Immature natural killer cell (primary cell): ENCODE measurements around the gene INAFM2. TPM values are rescaled to one million over a fixed set of nuclear protein-coding genes. Genes with fewer than 3 reads are reported as not detected.
A peak's percentile ranks its signal among the peaks of the same experiment; 100 is the strongest.

Experiments used
- DNase-seq, 3 donors: peaks; one replicate each; pipeline ENCODE4 v3.0.0; 2022; ENCODE audit warnings: mixed read lengths in 1 of 3
- H3K27ac Mint-ChIP-seq, 6 donors: one replicate each; pipeline ENCODE4 v1.8.0; 2020; ENCODE audit warnings: mixed read lengths in 6 of 6, mild to moderate bottlenecking in 5 of 6, inconsistent platforms in 4 of 6, moderate library complexity in 3 of 6
- H3K27me3 Mint-ChIP-seq, 3 donors: one replicate each; pipeline ENCODE4 v1.8.0; 2020 to 2021; ENCODE audit warnings: low read depth in 3 of 3, mild to moderate bottlenecking in 3 of 3, mixed read lengths in 3 of 3, moderate library complexity in 3 of 3, inconsistent platforms in 1 of 3
- H3K36me3 Mint-ChIP-seq, 3 donors: one replicate each; pipeline ENCODE4 v1.8.0; 2020; ENCODE audit warnings: mixed read lengths in 3 of 3, inconsistent platforms in 2 of 3, mild to moderate bottlenecking in 2 of 3
- H3K4me1 Mint-ChIP-seq, 2 donors: one replicate each; pipeline ENCODE4 v1.8.0; 2020; ENCODE audit warnings: inconsistent platforms in 2 of 2, mild to moderate bottlenecking in 2 of 2, mixed read lengths in 2 of 2, moderate library complexity in 1 of 2
- H3K4me3 Mint-ChIP-seq, 5 donors: one replicate each; pipeline ENCODE4 v1.8.0; 2020; ENCODE audit warnings: mild to moderate bottlenecking in 5 of 5, mixed read lengths in 5 of 5, inconsistent platforms in 3 of 5, moderate library complexity in 3 of 5
- H3K9me3 Mint-ChIP-seq, 6 donors: one replicate each; pipeline ENCODE4 v1.8.0; 2020; ENCODE audit warnings: mild to moderate bottlenecking in 6 of 6, mixed read lengths in 6 of 6, inconsistent platforms in 4 of 6, moderate library complexity in 3 of 6
- polyA plus RNA-seq, 3 donors: library from polyadenylated mRNA; unstranded; fragments of 300-500 nt; fragmentation: Illumina TruSeq; gene quantifications; one replicate each; pipeline ENCODE4 v1.2.3, GENCODE V29; 2021

Gene INAFM2
- polyA plus RNA-seq, 3 donors from 2014 or later = 3.2 to 3.5 (median 3.2) TPM

DNA sequence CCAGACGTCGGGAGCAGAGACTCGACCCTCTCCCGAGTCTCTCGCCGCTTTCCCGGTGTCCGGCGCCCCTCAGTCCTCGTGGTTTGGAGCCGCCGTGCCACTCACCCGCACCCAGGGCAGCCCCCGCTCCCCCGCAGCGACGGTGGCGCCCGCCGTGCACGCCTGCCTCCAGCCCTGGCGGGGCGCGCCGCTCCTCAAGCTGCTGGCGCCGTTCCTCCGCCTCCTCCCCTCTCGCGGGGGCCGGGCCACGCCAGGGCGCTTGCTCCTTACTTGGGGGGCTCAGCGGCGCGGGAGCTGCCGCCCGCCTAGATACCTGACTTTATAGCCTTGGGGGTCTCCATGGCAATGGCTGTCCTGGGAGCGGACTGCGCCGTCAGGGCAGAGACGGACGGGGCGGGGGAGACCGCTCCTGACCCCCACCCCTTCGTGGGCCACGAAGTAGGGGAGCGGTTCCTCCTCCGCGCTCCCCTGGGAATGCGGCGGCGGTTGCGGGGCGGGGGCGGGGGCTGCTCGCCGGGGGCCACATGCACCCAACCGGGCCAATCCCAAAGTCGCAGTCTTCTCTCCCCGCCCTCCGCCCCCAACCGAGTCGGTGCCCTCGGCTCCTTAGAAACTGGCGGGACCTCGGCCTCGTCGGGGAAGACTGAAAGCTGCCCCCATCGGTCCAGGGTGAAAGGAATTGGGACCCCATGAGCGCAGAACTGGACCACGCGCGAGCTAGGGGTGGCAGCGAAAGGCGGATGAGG, 40.5 kb upstream of the INAFM2 start, which contains the start of gene ANKRD63:
Gene ANKRD63, minus strand, starts transcription at position 196 of the 746 bp plus-strand sequence. CDS start 478 bp downstream, outside the sequence.
- Mint-ChIP-seq H3K27me3 (peaks cover 0 to 11% (median 11%) of the 10 kb centered on the region in 3 donors), H3K4me1 (peaks cover 6 to 8% of the 10 kb centered on the region in 2 donors), H3K9me3 (no peaks in the 10 kb centered on the region), H3K27ac (no peak within 1 kb of the TSS), H3K4me3 (peak within 1 kb of the TSS; percentile 35 to 71 (median 54)), H3K36me3 (no peaks in the 10 kb centered on the region)
- DNase-seq = peak; percentile 25 to 32 (median 30)

- no peak overlapping the region for H3K27ac Mint-ChIP-seq
- H3K9me3 Mint-ChIP-seq = no peaks in the 10 kb centered on the region
- H3K27me3 Mint-ChIP-seq = peaks cover 0 to 8% (median 8%) of the 10 kb centered on the region in 3 donors
- DNase-seq = no peak
- H3K4me1 Mint-ChIP-seq = peaks cover 0 to 8% of the 10 kb centered on the region in 2 donors
- H3K4me3 Mint-ChIP-seq = peak overlapping the region in 4 of 5 donors; percentile 9 to 51 (median 32)
- H3K36me3 Mint-ChIP-seq = no peaks in the 10 kb centered on the region
These were observed 39.7 kb upstream of the INAFM2 start for GRCh38 chr15:40283615-40284300.

GRCh38 chr15:40285151-40285550, 38.3 kb upstream of the INAFM2 start:
- H3K4me1 Mint-ChIP-seq = peaks cover 0 to 4% of the 10 kb centered on the region in 2 donors

GRCh38 chr15:40285554-40286011, 37.9 kb upstream of the INAFM2 start:
- peaks cover 0 to 6% (median 0%) of the 10 kb centered on the region in 3 donors for H3K36me3 Mint-ChIP-seq
- H3K9me3 Mint-ChIP-seq = no peaks in the 10 kb centered on the region
- DNase-seq = no peak
- H3K4me3 Mint-ChIP-seq = no peak overlapping the region
- peak overlapping the region in 5 of 6 donors; percentile 26 to 61 (median 36) for H3K27ac Mint-ChIP-seq
- H3K4me1 Mint-ChIP-seq = peaks cover 0 to 4% of the 10 kb centered on the region in 2 donors
- peaks cover 0 to 4% (median 3%) of the 10 kb centered on the region in 3 donors for H3K27me3 Mint-ChIP-seq

More at GRCh38 chr15:40285151-40285550, 38.3 kb upstream of the INAFM2 start:
- Mint-ChIP-seq H3K27me3 (peaks cover 0 to 4% (median 4%) of the 10 kb centered on the region in 3 donors), H3K36me3 (peaks cover 0 to 6% (median 0%) of the 10 kb centered on the region in 3 donors), H3K9me3 (no peaks in the 10 kb centered on the region), H3K27ac (peak overlapping the region in 4 of 6 donors; percentile 7 to 61 (median 27)), H3K4me3 (peak overlapping the region in 1 of 5 donors; percentile 41)
- no peak for DNase-seq

DNA sequence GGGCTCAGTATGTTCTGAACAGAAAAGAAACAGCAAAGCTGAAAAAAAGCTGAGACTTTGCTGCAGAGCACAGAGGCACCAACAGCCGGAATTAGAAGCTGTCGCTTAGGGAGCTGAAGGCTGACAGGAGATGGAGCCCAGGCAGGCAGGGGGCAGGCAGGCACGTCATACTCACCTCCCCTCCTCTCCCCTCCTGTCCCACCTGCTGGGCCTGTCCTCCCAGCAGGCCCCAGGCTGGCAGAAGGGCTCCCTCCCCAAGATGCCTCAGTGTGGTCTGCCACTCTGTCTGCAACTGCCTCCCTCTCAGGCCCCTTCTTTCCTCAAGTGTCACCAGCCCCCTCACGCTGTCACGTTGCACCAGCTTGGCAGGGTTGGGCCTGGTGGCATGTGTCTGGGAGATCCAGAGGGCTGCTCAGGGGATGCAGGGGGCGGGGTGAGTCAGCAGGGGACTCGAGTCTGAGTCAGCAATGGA, 37.4 kb upstream of the INAFM2 start:
- H3K27ac Mint-ChIP-seq = peak overlapping the region in 1 of 6 donors; percentile 61
- H3K4me1 Mint-ChIP-seq = peaks cover 0 to 3% of the 10 kb centered on the region in 2 donors
- H3K36me3 Mint-ChIP-seq = peaks cover 0 to 6% (median 0%) of the 10 kb centered on the region in 3 donors
- no peak for DNase-seq
- peaks cover 0 to 4% (median 0%) of the 10 kb centered on the region in 3 donors for H3K27me3 Mint-ChIP-seq
- H3K9me3 Mint-ChIP-seq = no peaks in the 10 kb centered on the region
- H3K4me3 Mint-ChIP-seq = no peak overlapping the region

- DNase-seq = no peak
- H3K9me3 Mint-ChIP-seq = no peaks in the 10 kb centered on the region
- H3K27ac Mint-ChIP-seq = no peak overlapping the region
- H3K4me1 Mint-ChIP-seq = peaks cover 0 to 2% of the 10 kb centered on the region in 2 donors
- H3K36me3 Mint-ChIP-seq = peaks cover 0 to 6% (median 0%) of the 10 kb centered on the region in 3 donors
- H3K27me3 Mint-ChIP-seq = peaks cover 0 to 4% (median 0%) of the 10 kb centered on the region in 3 donors
- H3K4me3 Mint-ChIP-seq = no peak overlapping the region
These were observed 36.7 kb upstream of the INAFM2 start for GRCh38 chr15:40286794-40287193.

DNA sequence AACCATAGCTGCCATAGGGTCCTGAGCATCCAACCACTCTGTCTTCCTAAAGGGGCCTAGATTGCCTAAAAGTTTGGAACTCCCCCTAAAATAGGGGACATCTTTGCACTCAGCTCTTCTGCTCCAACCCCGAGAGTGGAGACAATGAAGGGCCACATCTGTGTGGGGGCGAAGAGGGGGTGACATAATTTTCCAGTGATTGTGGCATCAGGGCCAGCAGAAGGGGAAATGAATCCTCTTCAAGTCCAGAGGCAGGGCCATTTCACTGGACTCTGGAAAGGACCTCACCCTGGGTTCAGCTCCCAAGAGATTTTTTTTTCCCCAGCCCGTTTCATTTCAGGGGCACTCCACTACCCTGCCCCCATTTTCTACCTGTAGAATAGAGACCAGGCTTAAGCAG, 36.0 kb upstream of the INAFM2 start:
- Mint-ChIP-seq H3K27me3 (peaks cover 0 to 4% (median 0%) of the 10 kb centered on the region in 3 donors), H3K27ac (peak overlapping the region in 2 of 6 donors; percentile 48 to 61)

DNA sequence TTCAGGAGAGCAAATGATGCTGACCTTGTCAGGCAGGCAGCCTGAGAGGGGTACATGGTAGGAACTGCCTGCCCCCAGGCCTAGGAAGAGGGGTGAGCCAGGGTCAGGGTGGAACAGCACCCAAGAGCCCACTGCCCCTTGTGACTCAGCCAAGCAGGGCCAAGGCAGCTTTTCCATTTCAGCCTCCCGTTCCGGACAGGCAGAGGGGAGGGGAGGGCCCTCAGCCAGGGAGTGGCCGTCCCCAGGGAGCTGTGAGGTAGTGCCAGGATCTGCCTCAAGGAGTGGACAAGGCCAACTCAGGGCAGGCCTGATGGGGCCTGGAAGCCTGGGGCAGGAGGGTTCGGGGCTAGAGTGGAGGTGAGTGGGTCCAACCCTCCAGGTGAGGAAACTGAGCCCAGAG, 35.5 kb upstream of the INAFM2 start:
- no peak for DNase-seq
- Mint-ChIP-seq H3K27ac (peak overlapping the region in 1 of 6 donors; percentile 48), H3K4me3 (no peak overlapping the region)

More for the DNA sequence above, 36.0 kb upstream of the INAFM2 start:
- Mint-ChIP-seq H3K4me1 (peaks cover 0 to 2% of the 10 kb centered on the region in 2 donors), H3K9me3 (no peaks in the 10 kb centered on the region), H3K4me3 (no peak overlapping the region), H3K36me3 (peaks cover 0 to 6% (median 0%) of the 10 kb centered on the region in 3 donors)
- DNase-seq = no peak

GRCh38 chr15:40289140-40289775, 34.2 kb upstream of the INAFM2 start:
- Mint-ChIP-seq H3K36me3 (peaks cover 0 to 13% (median 0%) of the 10 kb centered on the region in 3 donors), H3K9me3 (no peaks in the 10 kb centered on the region), H3K27ac (peak overlapping the region in 1 of 6 donors; percentile 64), H3K27me3 (no peaks in the 10 kb centered on the region), H3K4me3 (no peak overlapping the region), H3K4me1 (no peaks in the 10 kb centered on the region)
- no peak for DNase-seq

More for the DNA sequence above, 35.5 kb upstream of the INAFM2 start:
- Mint-ChIP-seq H3K27me3 (peaks cover 0 to 4% (median 0%) of the 10 kb centered on the region in 3 donors), H3K36me3 (peaks cover 0 to 7% (median 0%) of the 10 kb centered on the region in 3 donors), H3K9me3 (no peaks in the 10 kb centered on the region), H3K4me1 (peaks cover 0 to 2% of the 10 kb centered on the region in 2 donors)

GRCh38 chr15:40290545-40290917, 33.0 kb upstream of the INAFM2 start:
- Mint-ChIP-seq H3K9me3 (no peaks in the 10 kb centered on the region), H3K27me3 (no peaks in the 10 kb centered on the region), H3K36me3 (peaks cover 0 to 16% (median 0%) of the 10 kb centered on the region in 3 donors), H3K4me1 (no peaks in the 10 kb centered on the region), H3K4me3 (no peak overlapping the region), H3K27ac (no peak overlapping the region)
- DNase-seq = no peak

GRCh38 chr15:40290918-40291574, 32.4 kb upstream of the INAFM2 start:
- Mint-ChIP-seq H3K27me3 (no peaks in the 10 kb centered on the region), H3K36me3 (peaks cover 0 to 18% (median 0%) of the 10 kb centered on the region in 3 donors), H3K4me3 (no peak overlapping the region), H3K9me3 (no peaks in the 10 kb centered on the region), H3K4me1 (no peaks in the 10 kb centered on the region), H3K27ac (no peak overlapping the region)
- no peak for DNase-seq

- Mint-ChIP-seq H3K27ac (no peak overlapping the region), H3K4me3 (no peak overlapping the region), H3K9me3 (no peaks in the 10 kb centered on the region), H3K36me3 (peaks cover 0 to 28% (median 0%) of the 10 kb centered on the region in 3 donors), H3K27me3 (no peaks in the 10 kb centered on the region), H3K4me1 (peaks cover 0 to 2% of the 10 kb centered on the region in 2 donors)
- DNase-seq = no peak
These were observed 31.2 kb upstream of the INAFM2 start for GRCh38 chr15:40292246-40292645.

- H3K4me1 Mint-ChIP-seq = peaks cover 0 to 2% of the 10 kb centered on the region in 2 donors
- H3K4me3 Mint-ChIP-seq = no peak overlapping the region
- DNase-seq = no peak
- H3K9me3 Mint-ChIP-seq = no peaks in the 10 kb centered on the region
- no peaks in the 10 kb centered on the region for H3K27me3 Mint-ChIP-seq
- peaks cover 5 to 36% (median 6%) of the 10 kb centered on the region in 3 donors for H3K36me3 Mint-ChIP-seq
- no peak overlapping the region for H3K27ac Mint-ChIP-seq
These were observed 30.5 kb upstream of the INAFM2 start for GRCh38 chr15:40293006-40293405.
